HFFc6 (cell line): Measurements from ENCODE around the gene TPST1. TPM values are rescaled to one million over a fixed set of nuclear protein-coding genes. Genes with fewer than 3 reads are reported as not detected.
"Not testable (repeated sequence)": the region's sequence is repeated elsewhere in the genome, so short reads cannot be mapped to it uniquely, and the experiment has no call there.

Experiments
- DNase-seq: peaks from one replicate; pipeline ENCODE4 v3.0.0-alpha.2; 2018
- H3K27ac Mint-ChIP-seq: 2 replicates; pipeline ENCODE4 v1.8.0; 2020; ENCODE audit warnings: mild to moderate bottlenecking, mixed read lengths
- H3K27me3 Mint-ChIP-seq: 2 replicates; pipeline ENCODE4 v1.8.0; 2021; ENCODE audit warnings: mild to moderate bottlenecking, moderate library complexity, mixed read lengths; ENCODE audit not compliant: insufficient read depth
- H3K36me3 Mint-ChIP-seq: 2 replicates; pipeline ENCODE4 v1.8.0; 2021; ENCODE audit warnings: low read depth, mixed read lengths
- H3K4me1 Mint-ChIP-seq: 2 replicates; pipeline ENCODE4 v1.8.0; 2020; ENCODE audit warnings: low read depth, mixed read lengths
- H3K4me3 Mint-ChIP-seq: 2 replicates; pipeline ENCODE4 v1.8.0; 2020; ENCODE audit warnings: mild to moderate bottlenecking, moderate library complexity, mixed read lengths
- H3K9me3 Mint-ChIP-seq: 2 replicates; pipeline ENCODE4 v1.8.0; 2020; ENCODE audit warnings: mild to moderate bottlenecking, mixed read lengths
- total RNA-seq, 6 experiments: library from RNA; stranded (reverse); fragmentation: NEBNext Ultra II Directional; extraction: Animal tissue kit (Norgen Biotek cat#: 25700); gene quantifications; 2 replicates in 1 of 6; 3 replicates in 5 of 6; pipeline ENCODE4 v1.2.3, GENCODE V29; 2021
- TF ChIP-seq, protein P1 (sequence below): fragments of 200-600 bp; sonication (generic); IDR thresholded peaks from 2 replicates; pipeline ENCODE4 v1.5.0; 2021; ENCODE audit warnings: antibody characterized with exemption, mild to moderate bottlenecking

The TPST1 gene
- total RNA-seq, 6 experiments from 2014 or later, result 21.7 to 36.1 (median 29.2) TPM

DNA sequence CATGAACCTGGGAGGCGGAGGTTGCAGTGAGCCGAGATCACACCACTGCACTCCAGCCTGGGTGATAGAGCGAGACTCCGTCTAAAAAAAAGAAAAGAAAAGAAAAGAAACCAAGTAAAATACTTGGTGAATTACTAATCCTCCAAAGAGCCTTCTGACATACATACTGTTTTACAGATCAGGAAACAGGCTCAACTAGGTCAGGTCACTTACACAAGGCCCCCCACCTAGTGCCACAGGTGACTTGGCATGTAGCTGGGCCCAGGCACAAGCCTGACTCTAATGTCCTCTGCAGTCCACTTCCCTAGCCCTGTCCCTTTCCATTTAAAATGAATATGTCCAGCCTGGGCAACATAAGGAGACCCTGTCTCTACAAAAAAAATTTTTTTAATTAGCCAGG lies 157.0 kb downstream of the TPST1 start:
- Mint-ChIP-seq H3K27ac (no peak overlapping the region), H3K4me3 (no peak overlapping the region), H3K27me3 (no peaks in the 10 kb centered on the region), H3K4me1 (peaks cover 25% of the 10 kb centered on the region), H3K36me3 (peaks cover 17% of the 10 kb centered on the region), H3K9me3 (no peaks in the 10 kb centered on the region)
- DNase-seq, result no peak
- TF ChIP-seq, protein P1, sequence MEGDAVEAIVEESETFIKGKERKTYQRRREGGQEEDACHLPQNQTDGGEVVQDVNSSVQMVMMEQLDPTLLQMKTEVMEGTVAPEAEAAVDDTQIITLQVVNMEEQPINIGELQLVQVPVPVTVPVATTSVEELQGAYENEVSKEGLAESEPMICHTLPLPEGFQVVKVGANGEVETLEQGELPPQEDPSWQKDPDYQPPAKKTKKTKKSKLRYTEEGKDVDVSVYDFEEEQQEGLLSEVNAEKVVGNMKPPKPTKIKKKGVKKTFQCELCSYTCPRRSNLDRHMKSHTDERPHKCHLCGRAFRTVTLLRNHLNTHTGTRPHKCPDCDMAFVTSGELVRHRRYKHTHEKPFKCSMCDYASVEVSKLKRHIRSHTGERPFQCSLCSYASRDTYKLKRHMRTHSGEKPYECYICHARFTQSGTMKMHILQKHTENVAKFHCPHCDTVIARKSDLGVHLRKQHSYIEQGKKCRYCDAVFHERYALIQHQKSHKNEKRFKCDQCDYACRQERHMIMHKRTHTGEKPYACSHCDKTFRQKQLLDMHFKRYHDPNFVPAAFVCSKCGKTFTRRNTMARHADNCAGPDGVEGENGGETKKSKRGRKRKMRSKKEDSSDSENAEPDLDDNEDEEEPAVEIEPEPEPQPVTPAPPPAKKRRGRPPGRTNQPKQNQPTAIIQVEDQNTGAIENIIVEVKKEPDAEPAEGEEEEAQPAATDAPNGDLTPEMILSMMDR, result no peak

DNA sequence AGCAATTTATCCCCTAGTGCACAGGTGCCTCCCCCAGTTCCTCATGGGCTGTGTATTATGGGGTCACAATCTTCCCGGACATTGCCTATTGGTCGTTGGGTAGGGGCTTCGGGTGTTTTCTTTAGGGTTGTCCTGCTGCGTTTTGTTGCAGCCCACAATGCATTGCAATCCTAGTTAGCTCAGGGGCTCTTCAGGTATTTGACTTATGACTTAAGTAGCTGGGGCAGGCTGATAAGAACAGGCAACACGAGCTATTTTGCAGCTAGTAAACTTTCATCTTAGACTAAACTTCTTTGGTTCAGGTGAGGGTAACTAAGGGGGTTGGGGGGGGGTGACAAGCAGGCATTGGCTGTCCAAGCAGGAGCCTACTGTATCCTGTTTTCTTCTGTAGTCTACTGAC lies 158.5 kb downstream of the TPST1 start:
- Mint-ChIP-seq H3K36me3 (peaks cover 17% of the 10 kb centered on the region), H3K4me3 (no peak overlapping the region), H3K9me3 (no peaks in the 10 kb centered on the region), H3K4me1 (peaks cover 27% of the 10 kb centered on the region), H3K27me3 (no peaks in the 10 kb centered on the region; the same call in 1 of the 2 replicates), H3K27ac (no peak overlapping the region)
- TF ChIP-seq, protein P1, result no peak
- no peak for DNase-seq

DNA sequence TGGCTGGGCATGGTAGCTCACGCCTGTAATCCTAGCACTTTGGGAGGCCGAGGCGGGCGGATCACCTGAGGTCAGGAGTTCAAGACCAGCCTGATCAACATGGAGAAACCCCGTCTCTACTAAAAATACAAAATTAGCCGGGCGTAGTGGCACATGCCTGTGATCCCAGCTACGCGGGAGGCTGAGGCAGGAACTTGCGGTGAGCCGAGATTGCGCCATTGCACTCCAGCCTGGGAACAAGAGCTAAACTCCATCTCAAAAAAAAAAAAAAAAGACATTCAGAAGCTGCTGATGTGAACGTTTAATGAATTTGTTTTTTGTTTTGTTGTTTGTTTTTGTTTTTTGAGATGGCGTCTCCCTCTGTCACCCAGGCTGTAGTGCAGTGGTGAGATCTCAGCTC lies 159.9 kb downstream of the TPST1 start:
- DNase-seq, H3K4me3 Mint-ChIP-seq, H3K9me3 Mint-ChIP-seq, H3K27ac Mint-ChIP-seq, H3K27me3 Mint-ChIP-seq: not testable (repeated sequence)
- Mint-ChIP-seq H3K36me3 (peaks cover 19% of the 10 kb centered on the region), H3K4me1 (peaks cover 27% of the 10 kb centered on the region)

DNA sequence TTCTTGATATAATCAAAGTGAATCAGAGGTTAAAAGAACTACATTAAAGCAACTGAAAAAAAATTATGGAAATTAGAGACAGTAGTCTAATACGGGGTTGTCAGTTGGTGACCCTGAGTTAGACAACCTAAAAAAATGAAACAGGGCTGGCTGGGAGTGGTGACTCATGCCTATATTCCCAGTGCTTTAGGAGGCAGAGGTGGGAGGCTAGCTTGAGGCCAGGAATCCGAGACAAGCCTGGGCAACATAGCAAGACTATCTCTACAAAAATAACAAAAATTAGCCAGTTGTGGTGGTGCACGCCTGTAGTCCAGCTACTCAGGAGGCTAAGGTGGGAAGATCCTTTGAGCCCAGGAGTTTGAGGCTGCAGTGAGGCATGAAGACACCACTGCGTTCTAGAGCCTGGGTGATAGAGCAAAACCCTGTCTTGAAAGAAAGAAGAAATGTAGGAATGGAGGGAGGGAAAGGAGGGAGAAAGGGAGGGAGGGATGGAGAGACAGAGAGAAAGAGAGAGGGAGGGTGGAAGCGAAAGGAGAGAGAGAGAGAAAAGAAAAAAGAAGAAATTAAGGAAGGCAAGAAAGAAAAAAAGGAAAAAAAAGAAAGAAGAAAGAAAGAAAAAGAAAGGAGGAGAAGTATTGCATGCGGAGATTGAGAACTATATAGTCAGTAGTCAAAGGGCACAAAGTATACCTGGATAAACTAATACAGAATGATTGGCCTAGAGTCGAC lies 166.1 kb downstream of the TPST1 start:
- peaks cover 13% of the 10 kb centered on the region for H3K4me1 Mint-ChIP-seq
- no peak for DNase-seq
- H3K36me3 Mint-ChIP-seq, result peaks cover 12% of the 10 kb centered on the region
- H3K27me3 Mint-ChIP-seq, result no peaks in the 10 kb centered on the region; the same call in none of the 2 replicates
- H3K9me3 Mint-ChIP-seq, result no peaks in the 10 kb centered on the region
- H3K4me3 Mint-ChIP-seq, result no peak overlapping the region
- H3K27ac Mint-ChIP-seq, result no peak overlapping the region
- TF ChIP-seq, protein P1, result no peak

DNA sequence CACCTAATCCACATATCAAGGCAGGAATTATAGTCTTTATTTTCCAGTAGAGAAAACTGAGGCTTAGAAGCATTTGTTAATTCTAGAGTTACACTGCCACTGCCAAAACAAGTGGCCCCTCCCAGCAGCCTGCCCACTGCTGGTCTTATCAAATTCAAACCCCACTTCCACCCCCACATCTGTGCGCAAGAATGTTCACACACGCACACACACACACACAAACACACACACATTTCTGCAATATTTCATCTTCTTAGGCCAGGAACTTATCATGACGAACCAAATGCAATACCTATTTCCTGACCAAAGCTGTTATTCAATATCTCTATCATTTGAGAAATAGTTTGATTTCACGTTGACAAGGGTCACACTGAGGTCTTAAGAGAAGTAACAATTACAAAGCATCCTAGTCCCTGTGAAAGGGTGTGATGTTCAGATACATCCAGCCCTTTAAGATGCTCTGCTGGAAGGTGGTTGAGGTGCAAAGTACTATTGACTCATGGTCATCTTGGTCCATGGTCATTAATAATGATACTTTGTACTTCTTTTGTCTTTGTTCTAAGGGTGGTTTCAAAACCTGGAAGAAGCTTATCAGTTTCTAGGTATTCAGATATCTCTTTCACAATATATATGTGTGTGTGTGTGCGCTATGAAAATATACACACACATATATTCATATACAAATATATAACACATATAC lies 169.2 kb downstream of the TPST1 start:
- not testable (repeated sequence) for H3K4me1 Mint-ChIP-seq, H3K4me3 Mint-ChIP-seq, H3K27ac Mint-ChIP-seq, DNase-seq, H3K27me3 Mint-ChIP-seq, H3K9me3 Mint-ChIP-seq
- peaks cover 26% of the 10 kb centered on the region for H3K36me3 Mint-ChIP-seq

DNA sequence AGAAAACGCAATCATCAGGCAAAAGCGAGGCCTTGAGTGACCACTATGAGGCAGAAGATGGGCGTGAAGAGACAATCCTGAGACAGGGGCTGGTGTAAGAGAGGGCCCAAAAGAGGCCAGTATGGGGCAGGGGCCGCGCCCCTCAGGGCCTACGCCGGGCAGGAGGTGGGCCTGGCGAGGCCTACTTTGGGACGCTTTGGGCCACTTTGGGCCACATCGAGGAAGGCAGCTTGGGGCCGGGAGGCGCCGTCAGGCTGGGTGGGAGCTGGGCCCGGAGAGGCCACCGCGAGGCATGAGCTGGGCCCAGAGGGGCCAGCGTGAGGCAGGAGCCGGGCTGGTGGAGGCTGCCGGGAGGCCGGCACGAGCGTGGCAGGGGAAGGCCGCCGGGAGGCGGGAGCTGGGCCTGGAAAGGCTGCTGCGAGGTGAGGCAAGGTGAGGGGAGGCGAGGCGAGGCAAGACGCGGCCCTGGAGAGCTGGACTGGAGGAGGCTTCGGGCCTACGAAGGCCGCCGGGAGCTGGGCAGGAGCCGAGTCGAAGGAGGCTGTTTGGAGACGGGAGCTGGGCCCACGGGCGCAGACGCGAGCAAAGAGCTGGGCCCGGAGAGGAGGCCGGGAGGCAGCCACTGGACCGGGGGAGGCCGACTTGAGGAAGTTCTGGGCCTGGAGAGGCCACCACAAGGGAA lies 171.3 kb downstream of the TPST1 start:
- peaks cover 26% of the 10 kb centered on the region for H3K4me1 Mint-ChIP-seq
- H3K36me3 Mint-ChIP-seq, result peaks cover 32% of the 10 kb centered on the region; the same call in 1 of the 2 replicates
- TF ChIP-seq, protein P1, result no peak
- no peak for DNase-seq
- no peaks in the 10 kb centered on the region; the same call in 1 of the 2 replicates for H3K27me3 Mint-ChIP-seq
- no peak overlapping the region for H3K4me3 Mint-ChIP-seq
- peaks cover 3% of the 10 kb centered on the region; the same call in 1 of the 2 replicates for H3K9me3 Mint-ChIP-seq
- no peak overlapping the region for H3K27ac Mint-ChIP-seq
